ENCODE data around the gene CACYBP. TPM values are rescaled to one million over a fixed set of nuclear protein-coding genes. Genes with fewer than 3 reads are reported as not detected.

CACYBP gene
- total RNA-seq, 1 donor from 2014 or later: 211 TPM

- intact Hi-C loops (cut with micrococcal nuclease): no loop called here
These were observed 28.3 kb upstream of the CACYBP start for GRCh38 chr1:174971466-174971865.

GRCh38 chr1:174971902-174972301 lies 27.8 kb upstream of the CACYBP start:
- intact Hi-C loops (cut with micrococcal nuclease): no loop called here

- intact Hi-C loops (cut with micrococcal nuclease): no loop called here
These were observed 25.0 kb upstream of the CACYBP start for GRCh38 chr1:174974711-174975119.

GRCh38 chr1:174975764-174976163 lies 24.0 kb upstream of the CACYBP start:
- intact Hi-C loops (cut with micrococcal nuclease): no loop called here

GRCh38 chr1:174976436-174977108 lies 23.2 kb upstream of the CACYBP start:
- intact Hi-C loops (cut with micrococcal nuclease): no loop called here

- intact Hi-C loops (cut with micrococcal nuclease): loop anchor here (1.0 to 5.0 kb wide), 3 partner anchors 18 to 213 kb away; no protein-coding TSS in a partner anchor
These were observed 16.6 kb upstream of the CACYBP start for GRCh38 chr1:174982971-174983689.

GRCh38 chr1:174984952-174985351 lies 14.8 kb upstream of the CACYBP start:
- intact Hi-C loops (cut with micrococcal nuclease): loop anchor here (5.0 kb wide), 1 partner anchor 103 kb away; no protein-coding TSS in a partner anchor

GRCh38 chr1:174988539-174988938 lies 11.2 kb upstream of the CACYBP start:
- intact Hi-C loops (cut with micrococcal nuclease): no loop called here

GRCh38 chr1:174988986-174989385 lies 10.8 kb upstream of the CACYBP start:
- intact Hi-C loops (cut with micrococcal nuclease): no loop called here

GRCh38 chr1:174989536-174990220 lies 10.1 kb upstream of the CACYBP start:
- intact Hi-C loops (cut with micrococcal nuclease): loop anchor here (1.0 kb wide), 1 partner anchor 10 kb away; the partner anchor contains the start of gene CACYBP

- intact Hi-C loops (cut with micrococcal nuclease): loop anchor here (1.0 kb wide), 1 partner anchor 9 kb away; the partner anchor contains the start of gene CACYBP
These were observed 9.3 kb upstream of the CACYBP start for GRCh38 chr1:174990382-174990999.

- intact Hi-C loops (cut with micrococcal nuclease): no loop called here
These were observed 8.3 kb upstream of the CACYBP start for GRCh38 chr1:174991473-174991872.

- intact Hi-C loops (cut with micrococcal nuclease): no loop called here
These were observed 4.6 kb upstream of the CACYBP start for GRCh38 chr1:174995121-174995520.

GRCh38 chr1:174995916-174996315 lies 3.8 kb upstream of the CACYBP start:
- intact Hi-C loops (cut with micrococcal nuclease): no loop called here

GRCh38 chr1:174996476-174996875 lies 3.3 kb upstream of the CACYBP start:
- intact Hi-C loops (cut with micrococcal nuclease): no loop called here

GRCh38 chr1:174997041-174997440 lies 2.7 kb upstream of the CACYBP start:
- intact Hi-C loops (cut with micrococcal nuclease): no loop called here

GRCh38 chr1:174998569-174999215 lies 1.1 kb upstream of the CACYBP start:
- intact Hi-C loops (cut with micrococcal nuclease): loop anchor here (1.0 to 2.0 kb wide), 10 partner anchors 8 to 1174 kb away; partner anchors contain the start of genes CENPL, DARS2, MRPS14 and RC3H1

- intact Hi-C loops (cut with micrococcal nuclease): loop anchor here (1.0 to 2.0 kb wide), 10 partner anchors 9 to 1175 kb away; partner anchors contain the start of genes CENPL, DARS2, MRPS14 and RC3H1
These were observed 371 bp upstream of the CACYBP start for GRCh38 chr1:174999216-174999935.

GRCh38 chr1:175000697-175001187 lies 995 bp downstream of the CACYBP start:
- intact Hi-C loops (cut with micrococcal nuclease): no loop called here

Measured in T-helper 2 cell treated with Interferon-gamma antibody and Interleukin-4, amounts not matched to agents 100 ng/mL and 5 ng/mL, for 36 hours (primary cell).